HCT116 (cell line): ENCODE measurements around the gene SEMA3F. TPM values are rescaled to one million over a fixed set of nuclear protein-coding genes. Genes with fewer than 3 reads are reported as not detected.

Experiments used
- ATAC-seq: fragments of 200-7000 bp; cut with Tn5 transposase; 2 replicates; pipeline ENCODE4 v1.9.1; 2020; ENCODE audit warnings: mild to moderate bottlenecking, moderate library complexity
- BruUV-seq: library from RNA; stranded (reverse); fragments of 400-500 nt; replicated peaks from 2 replicates; lab custom pipeline; 2021; lab: Mats Ljungman, UMichigan
- CTCF ChIA-PET: fragments of 300-600 bp; sonication (Branson Sonifier 250); formaldehyde crosslinking; loops from one replicate; lab custom pipeline; 2021; ENCODE audit warnings: antibody characterized with exemption; lab: Charles Lee
- POLR2A ChIA-PET: fragments of 300-600, 350-600 bp; sonication (Branson Sonifier 250); formaldehyde crosslinking; loops from one replicate; lab custom pipeline; 2021; ENCODE audit warnings: antibody characterized with exemption; lab: Charles Lee
- RAD21 ChIA-PET, 2 experiments: fragments of 300-600 bp; sonication (Branson Sonifier 250); formaldehyde crosslinking; loops; one replicate each; lab custom pipeline; 2023; ENCODE audit warnings: low total read pairs in 2 of 2; ENCODE audit not compliant: uncharacterized antibody in 2 of 2, unreplicated experiment in 2 of 2, low non-redundant PET in 1 of 2; lab: Charles Lee
- DNase-seq: peaks from one replicate; pipeline ENCODE4 v3.0.0-alpha.2; 2010; ENCODE audit warnings: low read depth, low spot score
- H2AFZ ChIP-seq: fragments of 200-600 bp; shearing (Covaris generic), sonication (generic); 2 replicates; pipeline ENCODE4 v1.6.1; 2017; ENCODE audit warnings: low read depth, mixed run types, mixed read lengths, antibody characterized with exemption, low read length; ENCODE audit not compliant: poor library complexity, severe bottlenecking
- H3K27ac ChIP-seq: 2 replicates; pipeline ENCODE4 v1.5.1; 2012; ENCODE audit warnings: low read depth, low read length
- H3K27me3 ChIP-seq: fragments of 200-600 bp; sonication (generic); 2 replicates; pipeline ENCODE4 v1.6.1; 2016; ENCODE audit warnings: mixed run types, low read length, mixed read lengths; ENCODE audit not compliant: insufficient read depth
- H3K36me3 ChIP-seq, 2 experiments: fragments of 200-500 bp in 1 of 2; fragments of 200-600 bp in 1 of 2; sonication (Bioruptor generic) in 1 of 2; sonication (generic) in 1 of 2; 2 replicates each; pipeline versions ENCODE4 v1.5.1 to v1.6.1; 2014 to 2016; ENCODE audit warnings: low read length in 2 of 2, inconsistent platforms in 1 of 2, mixed read lengths in 1 of 2, mixed run types in 1 of 2; ENCODE audit not compliant: insufficient read depth in 2 of 2, control insufficient read depth in 1 of 2
- H3K4me1 ChIP-seq, 2 experiments: fragments of 200-600 bp in 1 of 2; sonication (generic) in 1 of 2; 2 replicates each; pipeline versions ENCODE4 v1.5.1 to v1.6.1; 2012 to 2017; ENCODE audit warnings: low read length in 2 of 2, inconsistent platforms in 1 of 2, mild to moderate bottlenecking in 1 of 2, mixed read lengths in 1 of 2, mixed run types in 1 of 2, moderate library complexity in 1 of 2; ENCODE audit not compliant: insufficient read depth in 2 of 2, control insufficient read depth in 1 of 2
- H3K4me2 ChIP-seq: fragments of 200-600 bp; sonication (generic); 2 replicates; pipeline ENCODE4 v1.6.1; 2017; ENCODE audit warnings: mixed run types, low read length, mixed read lengths
- H3K4me3 ChIP-seq, 2 experiments: fragments of 200-600 bp in 1 of 2; sonication (generic) in 1 of 2; replicated peaks in 1 of 2; 2 replicates each; pipeline ENCODE4 v1.5.1; 2011 to 2016; ENCODE audit warnings: low read length in 2 of 2, control low read depth in 1 of 2, low read depth in 1 of 2, mild to moderate bottlenecking in 1 of 2, mixed read lengths in 1 of 2, mixed run types in 1 of 2
- H3K79me2 ChIP-seq: fragments of 200-600 bp; sonication (generic); 2 replicates; pipeline ENCODE4 v1.6.1; 2017; ENCODE audit warnings: mild to moderate bottlenecking, mixed run types, low read length, moderate library complexity, mixed read lengths; ENCODE audit not compliant: insufficient read depth
- H3K9ac ChIP-seq: fragments of 200-600 bp; sonication (generic); 2 replicates; pipeline ENCODE4 v1.6.1; 2016; ENCODE audit warnings: low read length, mixed read lengths
- H3K9me2 ChIP-seq: fragments of 200-600 bp; sonication (generic), shearing (Covaris generic); 2 replicates; pipeline ENCODE4 v1.6.1; 2017; ENCODE audit warnings: mixed run types, mild to moderate bottlenecking, moderate library complexity; ENCODE audit not compliant: insufficient read depth
- H3K9me3 ChIP-seq, 2 experiments: fragments of 200-500 bp in 1 of 2; fragments of 200-600 bp in 1 of 2; sonication (Bioruptor generic) in 1 of 2; sonication (generic) in 1 of 2; 2 replicates each; pipeline ENCODE4 v1.6.1; 2014 to 2017; ENCODE audit warnings: low read length in 2 of 2, mixed read lengths in 2 of 2, inconsistent platforms in 1 of 2, low read depth in 1 of 2, mild to moderate bottlenecking in 1 of 2, mixed run types in 1 of 2, moderate library complexity in 1 of 2; ENCODE audit not compliant: control insufficient read depth in 1 of 2, insufficient read depth in 1 of 2
- H4K20me1 ChIP-seq: fragments of 200-600 bp; sonication (generic), shearing (Covaris generic); 2 replicates; pipeline ENCODE4 v1.6.1; 2017; ENCODE audit warnings: mixed run types, mild to moderate bottlenecking, moderate library complexity; ENCODE audit not compliant: insufficient read depth
- CBX3 ChIP-seq: IDR thresholded peaks from 2 replicates; pipeline ENCODE4 v1.6.1; 2012; ENCODE audit warnings: low read depth
- CEBPB ChIP-seq: IDR thresholded peaks from 2 replicates; pipeline ENCODE4 v1.6.1; 2012; ENCODE audit warnings: low read depth
- EGR1 ChIP-seq: IDR thresholded peaks from 2 replicates; pipeline ENCODE4 v1.6.1; 2012; ENCODE audit warnings: low read depth
- EZH2 ChIP-seq: fragments of 200-600 bp; sonication (generic); IDR thresholded peaks from 2 replicates; pipeline ENCODE4 v1.6.1; 2017; ENCODE audit warnings: antibody characterized with exemption, mixed run types
- FOSL1 ChIP-seq: IDR thresholded peaks from 2 replicates; pipeline ENCODE4 v1.6.1; 2012; ENCODE audit warnings: low read depth
- JUND ChIP-seq: IDR thresholded peaks from 2 replicates; pipeline ENCODE4 v1.6.1; 2012
- POLR2A ChIP-seq: IDR thresholded peaks from 2 replicates; pipeline ENCODE4 v1.7.0; 2011; ENCODE audit warnings: borderline replicate concordance; ENCODE audit not compliant: insufficient read depth, insufficient read length; ENCODE audit errors: extremely low read depth
- RAD21 ChIP-seq: IDR thresholded peaks from 2 replicates; pipeline ENCODE4 v1.6.1; 2012; ENCODE audit warnings: low read depth, mild to moderate bottlenecking
- SIN3A ChIP-seq: IDR thresholded peaks from 2 replicates; pipeline ENCODE4 v1.6.1; 2012; ENCODE audit warnings: low read depth
- SP1 ChIP-seq: IDR thresholded peaks from 2 replicates; pipeline ENCODE4 v1.6.1; 2012; ENCODE audit warnings: low read depth
- SRF ChIP-seq: IDR thresholded peaks from 2 replicates; pipeline ENCODE4 v1.6.1; 2012; ENCODE audit warnings: low read depth
- TCF7L2 ChIP-seq: IDR thresholded peaks from 2 replicates; pipeline ENCODE4 v1.7.0; 2011; ENCODE audit warnings: borderline replicate concordance, inconsistent platforms; ENCODE audit not compliant: insufficient read depth, insufficient read length; ENCODE audit errors: extremely low read depth
- YY1 ChIP-seq: IDR thresholded peaks from 2 replicates; pipeline ENCODE4 v1.6.1; 2011; ENCODE audit warnings: low read length, low read depth, moderate library complexity, mild to moderate bottlenecking; ENCODE audit not compliant: insufficient replicate concordance; ENCODE audit errors: extremely low read depth
- ZFX ChIP-seq: fragments of 450-650 bp; IDR thresholded peaks from 2 replicates; pipeline ENCODE4 v1.6.1; 2017
- intact Hi-C: fragments of 100-400 bp; cut with micrococcal nuclease; formaldehyde crosslinking; loops from 2 replicates; pipeline ENCODE4 v1.10.0; 2022
- total RNA-seq: library from RNA; stranded (reverse); gene quantifications from one replicate; pipeline ENCODE4 v1.2.1, GENCODE V29; 2021; ENCODE audit not compliant: unreplicated experiment
- TF ChIP-seq, protein P1 (sequence below): IDR thresholded peaks from 2 replicates; pipeline ENCODE4 v1.6.1; 2011; ENCODE audit warnings: mild to moderate bottlenecking, low read length, moderate library complexity; ENCODE audit not compliant: insufficient replicate concordance; ENCODE audit errors: extremely low read depth
- TF ChIP-seq, protein P2 (sequence below): IDR thresholded peaks from 2 replicates; pipeline ENCODE4 v1.6.1; 2012
- TF ChIP-seq, protein P3 (sequence below): IDR thresholded peaks from 2 replicates; pipeline ENCODE4 v1.6.1; 2012
- TF ChIP-seq, protein P4 (sequence below), 3 experiments: fragments of 200-600 bp in 1 of 3; sonication (generic) in 1 of 3; IDR thresholded peaks in 2 of 3; conservative IDR thresholded peaks in 1 of 3; 2 replicates each; pipeline ENCODE4 v1.5.1; 2012 to 2017; ENCODE audit warnings: low read depth in 2 of 3, low read length in 2 of 3, antibody characterized with exemption in 1 of 3, borderline replicate concordance in 1 of 3, control low read depth in 1 of 3, mild to moderate bottlenecking in 1 of 3, mixed read lengths in 1 of 3, mixed run types in 1 of 3, moderate library complexity in 1 of 3; ENCODE audit not compliant: insufficient read depth in 1 of 3

SEMA3F gene
- total RNA-seq, 1 experiment from 2014 or later: 15.7 TPM

DNA sequence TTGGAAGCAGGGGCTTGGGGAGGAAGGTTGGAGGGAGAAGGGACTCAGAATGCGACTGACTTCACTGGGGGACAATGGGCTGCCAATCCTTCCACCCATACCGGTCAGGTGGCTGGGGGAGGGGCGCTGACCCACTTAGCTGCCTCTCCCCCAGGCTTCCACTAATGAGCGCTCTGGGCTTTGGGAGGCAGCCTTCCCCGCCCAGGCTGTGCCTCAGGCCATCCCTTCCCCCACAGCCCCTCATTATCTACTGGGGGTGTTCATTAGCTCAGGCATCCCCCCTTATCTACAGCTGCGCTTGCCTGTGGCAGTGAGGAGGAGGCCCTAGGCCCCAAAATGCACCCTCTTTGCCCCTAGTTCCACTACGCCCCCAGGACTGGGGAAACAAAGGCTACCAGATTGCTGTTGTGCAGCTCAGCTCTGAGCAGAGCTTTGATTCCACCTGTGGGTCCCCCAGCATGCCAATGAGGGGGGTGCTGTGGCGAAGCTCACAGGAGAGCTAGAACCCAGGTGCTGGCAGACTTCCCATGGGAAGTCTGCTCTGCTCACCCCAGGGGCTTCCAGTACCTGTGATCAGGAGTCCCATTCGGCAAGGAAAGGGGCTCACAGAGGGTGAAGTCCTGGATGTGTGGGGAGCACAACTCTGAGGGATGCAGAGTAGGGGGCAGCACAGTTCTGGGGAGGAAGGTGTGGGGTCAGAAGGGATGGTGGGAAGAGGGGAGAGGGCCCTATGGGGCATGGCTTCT lies 29.4 kb upstream of the SEMA3F start (continued):
- TF ChIP-seq, protein P1, sequence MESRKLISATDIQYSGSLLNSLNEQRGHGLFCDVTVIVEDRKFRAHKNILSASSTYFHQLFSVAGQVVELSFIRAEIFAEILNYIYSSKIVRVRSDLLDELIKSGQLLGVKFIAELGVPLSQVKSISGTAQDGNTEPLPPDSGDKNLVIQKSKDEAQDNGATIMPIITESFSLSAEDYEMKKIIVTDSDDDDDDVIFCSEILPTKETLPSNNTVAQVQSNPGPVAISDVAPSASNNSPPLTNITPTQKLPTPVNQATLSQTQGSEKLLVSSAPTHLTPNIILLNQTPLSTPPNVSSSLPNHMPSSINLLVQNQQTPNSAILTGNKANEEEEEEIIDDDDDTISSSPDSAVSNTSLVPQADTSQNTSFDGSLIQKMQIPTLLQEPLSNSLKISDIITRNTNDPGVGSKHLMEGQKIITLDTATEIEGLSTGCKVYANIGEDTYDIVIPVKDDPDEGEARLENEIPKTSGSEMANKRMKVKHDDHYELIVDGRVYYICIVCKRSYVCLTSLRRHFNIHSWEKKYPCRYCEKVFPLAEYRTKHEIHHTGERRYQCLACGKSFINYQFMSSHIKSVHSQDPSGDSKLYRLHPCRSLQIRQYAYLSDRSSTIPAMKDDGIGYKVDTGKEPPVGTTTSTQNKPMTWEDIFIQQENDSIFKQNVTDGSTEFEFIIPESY: no peak
- TF ChIP-seq FOSL1 (no peak), SP1 (no peak), RAD21 (no peak), SIN3A (no peak)
- TF ChIP-seq, protein P2, sequence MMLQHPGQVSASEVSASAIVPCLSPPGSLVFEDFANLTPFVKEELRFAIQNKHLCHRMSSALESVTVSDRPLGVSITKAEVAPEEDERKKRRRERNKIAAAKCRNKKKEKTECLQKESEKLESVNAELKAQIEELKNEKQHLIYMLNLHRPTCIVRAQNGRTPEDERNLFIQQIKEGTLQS: no peak
- TF ChIP-seq, all 23 proteins: peak for 0

DNA sequence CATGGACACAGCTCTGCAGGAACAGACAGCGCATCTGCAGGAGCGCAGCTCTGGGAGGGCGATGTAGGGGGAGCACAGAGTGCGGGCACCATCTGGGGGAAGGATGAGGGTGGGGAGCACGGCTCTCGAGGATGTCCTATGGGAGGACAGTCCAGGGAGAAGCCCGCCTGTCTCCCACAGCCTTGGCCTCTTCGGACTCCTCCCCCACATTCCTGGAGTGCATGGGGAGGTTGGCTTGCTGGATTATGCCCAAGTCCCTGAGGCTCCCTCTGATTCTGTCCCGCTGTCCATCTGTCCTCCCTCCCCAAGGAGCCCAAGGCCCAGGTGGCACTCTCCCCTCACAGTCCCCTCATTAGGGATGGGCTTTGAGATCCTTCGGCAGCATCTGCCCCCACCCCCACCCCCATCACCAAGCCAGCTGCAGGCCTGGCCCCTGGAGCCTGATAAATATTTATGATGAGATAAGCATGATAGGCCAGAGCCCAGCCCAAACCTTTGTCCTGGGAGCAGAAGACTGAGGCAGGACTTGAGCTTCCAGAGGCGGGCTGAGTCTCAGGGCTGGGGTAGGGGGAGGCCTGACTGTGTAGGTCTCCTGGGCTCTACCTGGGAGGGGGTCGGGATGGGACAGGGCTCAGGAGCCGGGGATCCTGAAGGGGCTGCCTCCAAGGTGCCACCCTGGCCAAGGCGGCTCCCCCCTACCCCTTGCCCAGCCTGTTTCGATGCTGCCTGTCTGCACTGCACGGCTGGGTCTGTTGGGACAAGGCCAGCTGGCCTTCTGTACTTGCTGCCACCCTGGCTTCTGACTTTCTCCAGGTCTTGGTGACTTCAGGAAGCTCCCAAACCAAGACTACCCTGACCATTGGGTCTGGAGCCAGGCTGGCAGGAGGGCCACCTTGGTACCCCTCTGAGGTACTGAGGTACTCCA lies 28.6 kb upstream of the SEMA3F start:
- Histone ChIP-seq H3K4me2 (no peak overlapping the region), H3K9me2 (no peaks in the 10 kb centered on the region), H3K79me2 (no peaks in the 10 kb centered on the region), H2AFZ (no peak overlapping the region), H3K4me3 (no peak overlapping the region), H3K36me3 (no peaks in the 10 kb centered on the region), H3K4me1 (no peaks in the 10 kb centered on the region), H3K9me3 (no peaks in the 10 kb centered on the region), H3K27me3 (no peaks in the 10 kb centered on the region), H3K9ac (no peak overlapping the region), H4K20me1 (no peaks in the 10 kb centered on the region), H3K27ac (no peak overlapping the region)
- RAD21 ChIA-PET: no interaction called here
- intact Hi-C loops: no loop called here
- BruUV-seq: no TSS peak
- POLR2A ChIA-PET: no interaction called here
- ATAC-seq (no peak), DNase-seq (no peak)
- CTCF ChIA-PET: no interaction called here
- TF ChIP-seq ZFX (no peak), EGR1 (no peak), SRF (no peak), POLR2A (no peak), TCF7L2 (no peak), CEBPB (no peak), YY1 (no peak), CBX3 (no peak), SIN3A (no peak), EZH2 (no peak), FOSL1 (no peak), JUND (no peak)
- TF ChIP-seq, protein P2: no peak
- TF ChIP-seq, protein P3, sequence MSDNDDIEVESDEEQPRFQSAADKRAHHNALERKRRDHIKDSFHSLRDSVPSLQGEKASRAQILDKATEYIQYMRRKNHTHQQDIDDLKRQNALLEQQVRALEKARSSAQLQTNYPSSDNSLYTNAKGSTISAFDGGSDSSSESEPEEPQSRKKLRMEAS: no peak
- TF ChIP-seq, protein P4, sequence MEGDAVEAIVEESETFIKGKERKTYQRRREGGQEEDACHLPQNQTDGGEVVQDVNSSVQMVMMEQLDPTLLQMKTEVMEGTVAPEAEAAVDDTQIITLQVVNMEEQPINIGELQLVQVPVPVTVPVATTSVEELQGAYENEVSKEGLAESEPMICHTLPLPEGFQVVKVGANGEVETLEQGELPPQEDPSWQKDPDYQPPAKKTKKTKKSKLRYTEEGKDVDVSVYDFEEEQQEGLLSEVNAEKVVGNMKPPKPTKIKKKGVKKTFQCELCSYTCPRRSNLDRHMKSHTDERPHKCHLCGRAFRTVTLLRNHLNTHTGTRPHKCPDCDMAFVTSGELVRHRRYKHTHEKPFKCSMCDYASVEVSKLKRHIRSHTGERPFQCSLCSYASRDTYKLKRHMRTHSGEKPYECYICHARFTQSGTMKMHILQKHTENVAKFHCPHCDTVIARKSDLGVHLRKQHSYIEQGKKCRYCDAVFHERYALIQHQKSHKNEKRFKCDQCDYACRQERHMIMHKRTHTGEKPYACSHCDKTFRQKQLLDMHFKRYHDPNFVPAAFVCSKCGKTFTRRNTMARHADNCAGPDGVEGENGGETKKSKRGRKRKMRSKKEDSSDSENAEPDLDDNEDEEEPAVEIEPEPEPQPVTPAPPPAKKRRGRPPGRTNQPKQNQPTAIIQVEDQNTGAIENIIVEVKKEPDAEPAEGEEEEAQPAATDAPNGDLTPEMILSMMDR (IDR thresholded peaks at IDR 0.05 in 2 of 3, conservative IDR thresholded peaks at IDR 0.05 in 1 of 3; ENCODE audit: borderline replicate concordance in 1 of 3, insufficient read depth in 1 of 3, low read depth in 2 of 3, low read length in 2 of 3): no peak
